Measurements from ENCODE around the gene VAMP2.

Gene VAMP2, protein sequence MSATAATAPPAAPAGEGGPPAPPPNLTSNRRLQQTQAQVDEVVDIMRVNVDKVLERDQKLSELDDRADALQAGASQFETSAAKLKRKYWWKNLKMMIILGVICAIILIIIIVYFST

DNA sequence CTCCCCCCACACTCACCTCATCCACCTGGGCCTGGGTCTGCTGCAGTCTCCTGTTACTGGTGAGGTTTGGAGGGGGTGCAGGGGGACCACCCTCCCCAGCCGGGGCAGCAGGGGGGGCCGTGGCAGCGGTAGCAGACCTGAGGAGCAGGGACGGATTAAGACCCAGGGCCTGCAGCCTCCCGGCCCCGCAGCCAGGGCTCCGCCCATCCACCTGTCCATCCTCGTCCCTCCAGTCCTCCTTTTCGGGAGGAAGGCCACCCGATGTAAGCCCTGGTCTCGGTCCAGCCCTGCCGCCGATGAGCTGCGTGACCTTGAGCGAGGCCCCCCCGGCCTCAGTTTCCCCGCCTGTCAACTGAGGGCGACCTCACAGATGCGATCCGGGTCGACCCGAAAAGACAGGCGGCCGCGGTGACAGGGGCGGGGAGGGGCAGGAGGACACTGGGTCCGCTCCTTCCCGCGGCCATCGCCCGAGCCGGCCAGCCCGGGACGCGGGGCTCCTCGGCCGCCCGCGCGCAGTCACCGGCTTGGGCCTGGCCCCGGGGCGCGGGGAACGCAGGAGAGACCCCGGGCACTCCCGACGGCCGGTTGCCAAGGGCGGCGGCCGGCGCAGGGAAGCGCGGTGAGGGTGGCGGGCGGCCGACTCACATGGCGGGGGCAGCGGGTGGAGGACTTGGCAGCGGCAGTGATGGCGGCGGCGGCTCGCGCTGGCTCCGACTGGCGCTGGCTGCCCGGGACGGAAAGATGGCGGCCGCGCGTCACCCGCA is at the start of gene VAMP2:
VAMP2 (minus strand) TSS at position 716 of the 764 bp plus-strand sequence; CDS start at position 647, 69 bp downstream.
- peak within 1 kb of the TSS; percentile 98 for H3K27ac Mint-ChIP-seq
- H3K4me1 Mint-ChIP-seq, result peaks cover 61% of the 10 kb centered on the region
- DNase-seq (ENCODE audit: low spot score in 2 of 2) (peak; percentile 86 to 90), ATAC-seq (peak; percentile 73)
- peak within 1 kb of the TSS; percentile 81 for H3K4me3 Mint-ChIP-seq
- H3K9me3 Mint-ChIP-seq, result no peaks in the 10 kb centered on the region
- H3K36me3 Mint-ChIP-seq, result peaks cover 52% of the 10 kb centered on the region

DNA sequence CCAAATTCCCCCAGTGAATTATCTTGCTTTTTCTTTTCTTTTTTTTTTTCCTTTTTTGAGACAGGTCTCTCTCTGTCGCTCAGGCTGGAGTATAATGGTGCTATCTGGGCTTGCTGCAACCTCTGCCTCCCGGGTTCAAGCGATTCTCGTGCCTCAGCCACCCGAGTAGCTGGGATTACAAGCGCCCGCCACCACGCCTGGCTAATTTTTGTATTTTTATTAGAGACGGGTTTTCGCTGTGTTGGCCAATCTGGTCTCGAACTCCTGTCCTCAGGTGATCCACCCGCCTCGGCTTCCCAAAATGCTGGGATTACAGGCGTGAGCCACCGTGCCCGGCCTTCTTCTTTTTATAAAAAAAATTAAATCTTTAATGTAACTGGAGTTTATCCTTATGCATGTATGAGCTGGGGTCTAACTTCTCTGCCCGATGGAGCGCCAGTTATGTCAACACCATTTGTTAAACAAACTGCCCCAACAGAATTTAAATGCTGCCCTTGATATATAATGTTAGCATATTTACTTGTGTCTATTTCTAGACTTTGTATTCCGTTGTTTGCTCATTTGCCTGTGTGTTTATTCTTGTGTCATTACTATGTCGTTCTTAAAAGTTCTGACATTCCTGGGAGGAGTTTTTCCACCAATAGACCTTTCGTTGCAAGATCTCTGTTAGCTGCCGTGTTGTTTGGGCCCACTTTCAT is 48.2 kb upstream of the VAMP2 start:
- peak overlapping the region; percentile 98 for H3K27ac Mint-ChIP-seq
- peak; percentile 25 for ATAC-seq

DNA sequence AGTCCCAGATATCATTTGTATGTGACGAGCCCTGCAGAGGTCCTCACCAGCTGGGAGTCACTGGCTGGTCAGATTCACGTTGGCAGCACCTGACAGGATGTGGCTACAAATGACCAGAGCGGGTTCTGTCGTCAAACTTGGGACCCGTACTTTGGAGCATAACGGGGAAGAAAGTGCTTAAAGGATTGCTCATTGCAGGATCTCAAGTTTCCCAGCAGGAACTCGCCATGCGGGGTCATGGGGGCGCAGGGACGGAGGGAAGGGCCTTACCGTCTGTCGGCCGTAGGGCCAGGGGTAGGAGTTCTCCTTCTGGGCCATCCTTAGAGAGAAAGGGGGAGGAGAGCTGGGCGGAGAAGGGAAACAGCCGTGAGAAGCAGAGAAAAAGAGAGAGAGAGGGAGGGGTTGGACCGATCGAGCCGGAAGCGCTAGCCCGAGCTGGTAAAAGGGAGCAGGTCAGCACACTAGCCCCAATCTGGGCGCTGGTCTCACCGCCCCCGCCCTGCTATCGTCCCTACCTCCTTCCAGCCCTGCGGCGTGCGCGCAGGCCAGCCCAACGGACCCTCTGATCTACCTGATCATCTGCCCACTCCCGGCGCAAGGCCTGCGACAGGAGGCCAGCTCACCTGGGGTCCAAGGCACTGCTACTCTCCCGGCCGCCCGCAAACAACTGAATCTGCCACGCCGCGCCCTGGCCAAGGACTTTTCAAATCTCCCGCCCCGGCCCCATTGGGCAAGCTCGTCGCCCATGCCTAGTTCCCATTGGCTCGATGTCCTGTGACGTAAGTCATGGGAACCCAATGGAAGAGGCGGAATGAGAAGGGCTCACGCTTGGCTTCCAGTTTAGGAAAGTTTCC is 47.4 kb upstream of the VAMP2 start, which contains the start of gene AURKB:
AURKB (minus strand) TSS at position 669 of the 854 bp plus-strand sequence; CDS start at position 318, 351 bp downstream.
- Mint-ChIP-seq H3K9me3 (no peaks in the 10 kb centered on the region), H3K4me1 (peaks cover 33% of the 10 kb centered on the region), H3K27ac (peak within 1 kb of the TSS; percentile 98), H3K36me3 (peaks cover 58% of the 10 kb centered on the region), H3K4me3 (peak within 1 kb of the TSS; percentile 96)
- peak; percentile 97 for ATAC-seq
- peak; percentile 81 to 94 for DNase-seq (ENCODE audit: low spot score in 2 of 2)

More for the DNA sequence above, 48.2 kb upstream of the VAMP2 start:
- Mint-ChIP-seq H3K9me3 (no peaks in the 10 kb centered on the region), H3K4me3 (peak overlapping the region; percentile 96), H3K4me1 (peaks cover 33% of the 10 kb centered on the region), H3K36me3 (peaks cover 51% of the 10 kb centered on the region)
- DNase-seq (ENCODE audit: low spot score in 2 of 2), result no peak

DNA sequence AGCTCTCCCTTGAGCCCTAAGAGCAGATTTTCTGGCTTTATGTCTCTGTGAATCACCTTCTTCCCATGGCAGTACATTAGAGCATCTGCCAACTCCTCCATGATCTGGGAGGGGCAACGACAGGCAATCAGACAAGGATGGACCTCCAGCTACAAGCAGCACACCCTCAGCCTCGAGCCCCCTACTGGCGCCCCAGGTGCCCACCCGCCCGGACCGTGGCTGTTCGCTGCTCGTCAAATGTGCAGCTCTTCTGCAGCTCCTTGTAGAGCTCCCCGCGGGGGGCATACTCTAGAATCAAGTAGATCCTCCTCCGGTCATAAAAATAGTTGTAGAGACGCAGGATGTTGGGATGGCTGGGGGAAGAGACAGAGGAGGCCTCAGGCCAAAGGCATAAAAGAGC is 43.8 kb upstream of the VAMP2 start:
- peaks cover 39% of the 10 kb centered on the region for H3K4me1 Mint-ChIP-seq
- DNase-seq (ENCODE audit: low spot score in 2 of 2) (no peak), ATAC-seq (no peak)
- no peak overlapping the region for H3K4me3 Mint-ChIP-seq
- peak overlapping the region; percentile 69 for H3K27ac Mint-ChIP-seq
- no peaks in the 10 kb centered on the region for H3K9me3 Mint-ChIP-seq
- peaks cover 83% of the 10 kb centered on the region for H3K36me3 Mint-ChIP-seq

DNA sequence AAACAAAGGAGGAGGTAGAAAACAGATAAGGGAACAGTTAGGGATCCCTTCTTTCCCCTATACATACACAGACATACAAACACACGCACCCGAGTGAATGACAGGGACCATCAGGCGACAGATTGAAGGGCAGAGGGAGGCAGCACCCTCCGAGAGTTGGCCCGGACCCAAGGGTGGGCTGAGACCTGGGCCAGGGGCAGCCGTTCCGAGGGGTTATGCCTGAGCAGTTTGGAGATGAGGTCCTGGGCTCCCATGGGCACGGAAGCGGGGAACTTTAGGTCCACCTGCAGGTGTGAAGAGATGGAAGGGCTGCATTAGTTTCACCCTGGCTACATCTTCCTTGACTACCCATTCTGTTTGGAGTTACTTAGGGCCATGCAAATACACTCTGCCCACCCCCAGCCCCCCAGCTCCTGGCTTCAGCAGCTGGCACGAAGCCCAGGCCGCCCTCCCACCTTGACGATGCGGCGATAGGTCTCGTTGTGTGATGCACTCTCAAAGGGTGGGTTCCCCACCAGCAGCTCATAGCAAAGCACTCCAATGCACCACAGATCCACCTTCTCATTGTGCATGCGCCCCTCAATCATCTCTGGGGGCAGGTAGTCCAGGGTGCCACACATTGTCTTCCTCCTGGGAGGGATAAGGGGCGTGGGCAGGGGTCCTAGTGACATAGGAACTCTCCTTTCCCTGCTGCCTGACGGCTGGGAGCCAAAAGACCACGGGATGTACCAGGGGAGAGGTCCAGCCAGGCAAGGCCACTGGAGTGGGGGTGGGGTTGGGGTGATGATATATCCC is 42.2 kb upstream of the VAMP2 start:
- H3K4me1 Mint-ChIP-seq, result peaks cover 28% of the 10 kb centered on the region
- H3K4me3 Mint-ChIP-seq, result no peak overlapping the region
- H3K36me3 Mint-ChIP-seq, result peaks cover 78% of the 10 kb centered on the region
- no peaks in the 10 kb centered on the region for H3K9me3 Mint-ChIP-seq
- no peak for DNase-seq (ENCODE audit: low spot score in 2 of 2)
- ATAC-seq, result no peak
- H3K27ac Mint-ChIP-seq, result peak overlapping the region; percentile 27

DNA sequence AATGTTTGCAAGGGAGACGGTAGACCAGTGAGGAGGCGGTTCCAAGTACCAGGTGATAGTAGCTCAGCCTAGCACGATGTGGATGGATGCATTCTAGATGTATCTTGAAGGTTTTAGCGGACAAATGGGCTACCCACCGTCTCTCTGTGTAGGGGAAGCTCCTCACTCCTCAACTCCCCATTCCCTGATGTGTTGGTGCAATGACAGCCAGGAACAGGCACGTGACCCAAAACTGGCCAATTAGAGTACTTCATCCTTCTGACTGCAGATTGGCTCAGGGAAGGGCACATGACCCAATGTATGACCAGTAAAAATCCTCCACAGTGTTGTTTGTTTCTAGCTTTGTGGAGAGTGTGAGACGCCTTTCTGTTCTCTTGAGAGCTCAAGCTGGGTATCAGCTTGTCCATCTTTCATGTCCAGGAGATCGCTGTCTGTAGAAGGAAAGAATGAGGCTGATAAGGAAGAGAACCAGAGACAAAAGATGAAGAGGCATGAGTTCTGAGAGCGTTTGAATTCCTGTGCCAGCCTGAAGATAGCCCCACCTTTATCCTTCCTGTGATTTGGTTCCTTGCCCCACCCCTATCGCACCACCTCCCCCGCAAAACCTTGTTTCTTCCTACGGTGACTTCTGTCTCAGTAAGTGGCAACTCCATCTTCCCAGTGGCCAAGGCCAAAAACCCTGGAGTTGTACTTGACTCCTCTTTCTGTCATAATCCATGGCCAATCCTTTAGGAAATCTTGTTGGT is 29.5 kb upstream of the VAMP2 start:
- Mint-ChIP-seq H3K9me3 (no peaks in the 10 kb centered on the region), H3K4me3 (no peak overlapping the region), H3K27ac (no peak overlapping the region), H3K4me1 (peaks cover 23% of the 10 kb centered on the region), H3K36me3 (no peaks in the 10 kb centered on the region)
- DNase-seq (ENCODE audit: low spot score in 2 of 2) (peak in 1 of 2 donors; percentile 82), ATAC-seq (peak; percentile 52)

DNA sequence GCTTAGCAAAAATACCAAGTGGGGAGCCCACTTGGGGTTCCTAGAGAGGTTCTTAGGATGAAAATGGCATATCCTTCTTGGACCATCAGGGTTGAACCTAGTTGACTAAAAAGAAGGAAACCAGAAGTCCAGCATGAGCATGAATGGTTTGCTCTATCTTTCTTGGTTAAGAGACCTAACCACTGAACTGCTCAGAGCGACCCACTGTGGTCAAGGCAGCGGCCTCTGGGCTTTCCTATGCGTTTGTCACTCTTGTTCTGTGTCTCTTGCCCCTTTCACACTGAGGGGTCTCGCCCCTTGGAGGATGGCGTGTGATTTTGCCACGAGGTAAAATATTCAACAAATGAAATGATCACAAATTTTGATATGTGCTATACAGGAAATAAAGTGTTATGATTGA is 27.8 kb upstream of the VAMP2 start:
- Mint-ChIP-seq H3K4me1 (peaks cover 12% of the 10 kb centered on the region), H3K36me3 (no peaks in the 10 kb centered on the region), H3K27ac (no peak overlapping the region), H3K9me3 (no peaks in the 10 kb centered on the region), H3K4me3 (no peak overlapping the region)
- ATAC-seq (no peak), DNase-seq (ENCODE audit: low spot score in 2 of 2) (no peak)

DNA sequence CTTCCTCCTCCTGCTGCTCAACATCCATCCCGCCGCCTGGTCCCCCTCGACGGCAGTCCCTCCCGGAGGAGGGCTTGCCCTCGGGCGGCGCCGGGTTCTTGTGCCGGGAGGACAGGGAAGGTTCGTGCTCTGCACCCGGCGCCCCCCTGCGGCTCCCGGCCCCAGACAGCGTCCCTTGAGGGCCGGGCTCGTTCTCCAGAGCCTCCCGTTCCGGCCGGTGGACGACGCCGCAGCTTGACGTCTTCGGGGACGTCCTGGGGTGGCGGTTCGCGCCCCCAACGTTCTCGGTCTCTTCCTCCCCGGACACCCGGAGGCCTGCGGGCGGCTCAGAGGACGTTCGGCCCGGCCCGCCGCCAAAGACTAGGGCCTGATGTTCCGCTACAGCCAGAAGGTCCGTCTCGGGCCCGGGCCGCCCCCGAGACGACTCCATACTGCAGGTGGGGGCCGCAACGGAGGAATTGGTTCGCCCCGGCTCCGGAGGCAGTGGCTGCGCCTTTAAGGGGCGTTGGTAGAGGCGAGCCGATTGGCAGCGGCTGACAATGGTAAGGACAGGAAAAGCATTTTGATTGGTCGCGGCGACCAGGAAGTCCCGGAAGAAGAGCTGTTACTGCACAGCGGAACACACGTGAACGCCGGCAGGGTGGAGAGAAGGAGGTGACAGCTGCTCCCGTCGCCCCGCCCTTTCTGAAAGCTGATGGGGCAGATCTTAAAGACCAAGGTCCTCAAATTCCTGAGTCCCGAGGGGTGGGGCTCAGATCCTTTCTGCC is 27.1 kb upstream of the VAMP2 start, which contains the start of gene BORCS6:
BORCS6 (minus strand) TSS at position 470 of the 767 bp plus-strand sequence; CDS start at position 430, 40 bp downstream.
- ATAC-seq (peak; percentile 77), DNase-seq (ENCODE audit: low spot score in 2 of 2) (peak; percentile 78 to 96)
- no peak within 1 kb of the TSS for H3K27ac Mint-ChIP-seq
- no peaks in the 10 kb centered on the region for H3K9me3 Mint-ChIP-seq
- H3K4me1 Mint-ChIP-seq, result peaks cover 12% of the 10 kb centered on the region
- no peaks in the 10 kb centered on the region for H3K36me3 Mint-ChIP-seq
- no peak within 1 kb of the TSS for H3K4me3 Mint-ChIP-seq

DNA sequence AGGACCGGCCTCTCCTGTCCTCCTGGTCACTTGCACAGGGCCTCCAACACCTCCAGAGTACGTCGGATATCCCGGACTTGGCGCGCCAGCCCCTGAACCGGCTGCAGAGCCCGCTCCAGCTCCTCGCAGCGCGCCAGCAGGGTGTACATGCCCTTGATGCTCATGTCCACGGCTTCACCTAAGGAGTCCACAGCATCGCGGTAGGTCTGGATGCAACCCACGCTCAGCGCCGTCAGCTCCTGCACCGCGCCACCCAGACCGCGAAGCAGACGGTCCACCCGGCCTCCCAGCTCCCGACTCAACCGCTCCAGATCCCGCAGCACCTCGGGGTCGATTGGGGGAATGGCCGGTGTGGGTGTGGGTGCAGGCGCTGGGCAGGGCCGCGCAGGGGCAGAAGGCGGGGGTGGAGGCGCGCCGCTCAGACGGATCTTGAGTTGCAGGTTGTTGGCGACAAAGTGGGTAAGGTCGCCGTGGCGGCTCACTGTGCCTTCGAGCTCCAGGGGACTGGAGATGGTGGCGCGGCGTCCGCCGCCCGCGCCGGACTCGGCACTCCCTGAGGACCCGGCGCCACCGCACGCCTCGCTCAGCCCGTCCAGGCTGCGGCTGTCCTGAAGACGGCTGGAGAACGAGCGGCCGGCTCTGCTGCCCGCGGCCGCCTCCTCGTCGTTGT is 26.4 kb upstream of the VAMP2 start:
- DNase-seq (ENCODE audit: low spot score in 2 of 2) (no peak), ATAC-seq (no peak)
- no peak overlapping the region for H3K27ac Mint-ChIP-seq
- no peaks in the 10 kb centered on the region for H3K36me3 Mint-ChIP-seq
- no peak overlapping the region for H3K4me3 Mint-ChIP-seq
- H3K4me1 Mint-ChIP-seq, result peaks cover 14% of the 10 kb centered on the region
- H3K9me3 Mint-ChIP-seq, result no peaks in the 10 kb centered on the region

DNA sequence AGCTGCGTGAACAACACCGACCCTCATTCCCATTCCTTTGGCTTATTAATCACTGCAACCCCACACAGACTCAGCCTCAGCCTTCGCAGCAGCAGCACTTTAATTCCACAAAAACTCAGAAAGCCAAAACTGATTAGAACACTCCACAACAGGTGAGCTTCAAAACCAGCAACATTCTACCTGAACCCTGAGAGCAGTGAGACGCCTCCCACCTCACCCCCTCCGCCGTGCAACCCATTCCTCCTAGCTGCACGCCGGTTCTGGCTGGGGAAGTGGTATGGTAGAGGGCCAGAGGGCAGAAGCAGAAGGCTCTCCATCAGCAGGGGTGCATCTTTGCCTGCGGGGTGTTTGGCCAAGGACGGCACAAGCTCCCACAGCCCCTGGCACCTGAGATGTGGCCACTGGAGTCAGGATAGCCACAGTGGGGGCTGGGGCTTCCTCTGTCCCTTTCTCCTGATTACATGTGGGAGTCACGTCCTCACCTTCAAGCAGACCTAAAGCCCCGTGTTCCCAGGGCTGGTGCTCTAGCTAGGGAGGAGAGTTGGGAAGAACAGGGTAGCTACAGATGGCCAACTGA is 25.6 kb upstream of the VAMP2 start:
- Mint-ChIP-seq H3K4me1 (peaks cover 20% of the 10 kb centered on the region), H3K4me3 (no peak overlapping the region), H3K27ac (no peak overlapping the region), H3K9me3 (no peaks in the 10 kb centered on the region), H3K36me3 (peaks cover 6% of the 10 kb centered on the region)
- DNase-seq (ENCODE audit: low spot score in 2 of 2) (no peak), ATAC-seq (no peak)

DNA sequence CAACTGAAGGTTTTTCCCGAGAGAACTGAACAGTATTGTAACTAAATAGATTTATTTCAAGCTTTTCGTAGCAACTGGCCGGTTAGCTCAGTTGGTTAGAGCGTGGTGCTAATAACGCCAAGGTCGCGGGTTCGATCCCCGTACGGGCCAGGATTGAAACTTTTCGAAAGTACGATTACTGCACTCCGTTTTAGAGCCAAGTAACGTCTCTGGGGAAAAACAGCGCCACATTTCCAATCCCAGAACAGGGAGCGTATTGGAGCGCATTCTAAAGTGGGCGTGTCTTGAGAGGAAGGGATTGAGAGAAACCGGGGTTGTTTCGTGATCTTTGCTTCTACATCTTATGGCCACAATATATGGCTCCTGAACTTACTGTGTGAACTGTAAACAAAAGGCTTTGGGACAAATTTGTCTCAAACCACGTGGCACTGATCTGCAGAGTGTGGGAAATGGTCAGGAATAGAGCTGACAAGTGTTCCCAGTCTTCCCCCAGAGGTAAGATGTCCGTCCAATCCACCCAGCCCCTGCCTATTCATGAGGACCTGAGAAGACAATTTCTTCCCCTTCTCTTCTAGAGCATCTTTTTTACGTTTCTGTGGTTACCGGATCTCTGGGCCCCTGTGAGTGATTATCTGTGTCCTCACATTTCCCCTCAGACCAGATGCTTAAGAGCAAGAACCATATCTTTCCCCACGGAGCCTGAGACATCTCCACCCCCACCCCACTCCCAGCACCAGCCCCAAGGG is 24.9 kb upstream of the VAMP2 start:
- DNase-seq (ENCODE audit: low spot score in 2 of 2), result peak; percentile 85 to 97
- peaks cover 20% of the 10 kb centered on the region for H3K4me1 Mint-ChIP-seq
- H3K36me3 Mint-ChIP-seq, result peaks cover 6% of the 10 kb centered on the region
- H3K27ac Mint-ChIP-seq, result no peak overlapping the region
- H3K9me3 Mint-ChIP-seq, result no peaks in the 10 kb centered on the region
- no peak overlapping the region for H3K4me3 Mint-ChIP-seq
- ATAC-seq, result peak; percentile 43

Data from stimulated activated effector memory CD8-positive, alpha-beta T cell treated with anti-CD3 and anti-CD28 coated beads, Interleukin-12 subunit alpha, Interleukin-12 subunit beta, amount 100 ng/mL, for 72 hours (primary cell).